Adipose tissue (tissue), 3 donors: ENCODE measurements around the gene ADAMTS9. TPM values are rescaled to one million over a fixed set of nuclear protein-coding genes. Genes with fewer than 3 reads are reported as not detected.

Source experiments
- H3K27ac ChIP-seq: one replicate; pipeline ENCODE4 v1.5.1; 2013; ENCODE audit warnings: low read depth, low read length
- WGBS, 3 donors: extraction: QIAGEN DNeasy Blood & Tissue Kit; methylation state at CpG; one replicate each; pipeline ENCODE4 v1.1.7; 2013; 5-methylcytosine and 5-hydroxymethylcytosine counted together
- polyA plus RNA-seq, 3 donors: library from polyadenylated mRNA; stranded (reverse); fragments of 200-250 nt; gene quantifications; one replicate each; pipeline ENCODE4 v1.2.3, GENCODE V29; 2013
- donor health status: healthy with polysubstance abuse.
- donor health status: Bipolar disorder and iron deficiency.
- donor health status: healthy.

Gene ADAMTS9
- polyA plus RNA-seq, 3 donors: 8.3 to 116 (median 22.7) TPM

DNA sequence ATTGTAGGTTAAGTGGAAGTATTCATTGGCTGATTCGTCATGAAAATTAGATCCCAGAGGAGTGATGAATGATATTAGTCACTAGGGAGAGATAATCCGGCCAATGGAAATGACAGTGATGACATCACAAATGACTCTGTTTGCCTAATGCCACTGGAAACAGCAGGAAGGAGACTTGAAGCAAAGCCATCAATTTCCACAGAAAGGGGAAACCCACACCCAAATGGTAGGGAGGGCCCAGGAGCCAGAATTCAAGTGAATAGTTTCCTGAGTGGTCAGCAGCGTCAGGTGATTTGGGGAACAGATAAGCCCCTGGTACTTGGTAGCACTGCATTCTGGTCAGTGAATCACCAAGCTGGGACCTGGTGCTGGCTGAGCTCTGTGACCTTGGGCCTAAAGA, 3.3 kb upstream of the ADAMTS9 start:
- 31 to 50% (median 37%) methylated on average over 3 of the region's 3 CpGs for WGBS, 3 donors
- H3K27ac ChIP-seq: no peak overlapping the region

DNA sequence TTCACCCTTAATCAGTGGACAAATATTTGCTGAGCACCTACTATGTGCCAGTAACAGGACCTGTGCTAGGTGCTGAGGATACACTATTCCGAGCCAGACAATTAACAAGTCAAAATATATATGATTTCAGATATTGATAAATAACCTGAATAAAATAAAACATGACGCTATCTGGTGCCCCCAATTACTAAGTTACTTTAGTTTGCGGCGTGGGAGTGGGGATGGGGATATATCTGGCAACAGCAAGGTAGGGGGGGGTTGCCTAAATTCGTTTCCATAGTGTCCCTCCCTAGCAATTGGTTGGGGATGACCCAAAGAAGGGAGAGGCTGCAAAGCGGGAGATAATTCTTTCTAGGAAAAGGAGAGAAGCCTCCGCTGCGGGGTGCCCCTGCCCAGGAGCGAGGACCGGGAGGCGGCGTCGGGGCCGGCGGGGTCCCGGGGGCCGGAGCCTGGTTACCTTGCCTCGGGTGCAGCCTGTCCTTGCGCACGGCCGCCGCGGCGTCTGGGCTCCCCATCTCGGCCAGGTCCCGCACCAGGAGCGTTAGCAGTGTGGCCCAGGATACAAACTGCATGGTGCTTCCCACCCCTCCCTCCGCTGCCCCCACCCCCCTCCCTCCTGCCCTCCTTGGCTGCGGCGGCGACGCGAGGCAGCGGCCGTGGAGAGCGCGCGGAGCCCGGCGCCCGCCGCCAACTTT, 567 bp downstream of the ADAMTS9 start:
- WGBS, 3 donors: 1% methylated on average over 33 to 42 of the region's 42 CpGs
- peak overlapping the region; percentile 65 for H3K27ac ChIP-seq

GRCh38 chr3:64686446-64686908, 1.3 kb downstream of the ADAMTS9 start:
- WGBS, 3 donors: 0 to 1% (median 1%) methylated on average over 31 of the region's 31 CpGs
- H3K27ac ChIP-seq: peak overlapping the region; percentile 51

DNA sequence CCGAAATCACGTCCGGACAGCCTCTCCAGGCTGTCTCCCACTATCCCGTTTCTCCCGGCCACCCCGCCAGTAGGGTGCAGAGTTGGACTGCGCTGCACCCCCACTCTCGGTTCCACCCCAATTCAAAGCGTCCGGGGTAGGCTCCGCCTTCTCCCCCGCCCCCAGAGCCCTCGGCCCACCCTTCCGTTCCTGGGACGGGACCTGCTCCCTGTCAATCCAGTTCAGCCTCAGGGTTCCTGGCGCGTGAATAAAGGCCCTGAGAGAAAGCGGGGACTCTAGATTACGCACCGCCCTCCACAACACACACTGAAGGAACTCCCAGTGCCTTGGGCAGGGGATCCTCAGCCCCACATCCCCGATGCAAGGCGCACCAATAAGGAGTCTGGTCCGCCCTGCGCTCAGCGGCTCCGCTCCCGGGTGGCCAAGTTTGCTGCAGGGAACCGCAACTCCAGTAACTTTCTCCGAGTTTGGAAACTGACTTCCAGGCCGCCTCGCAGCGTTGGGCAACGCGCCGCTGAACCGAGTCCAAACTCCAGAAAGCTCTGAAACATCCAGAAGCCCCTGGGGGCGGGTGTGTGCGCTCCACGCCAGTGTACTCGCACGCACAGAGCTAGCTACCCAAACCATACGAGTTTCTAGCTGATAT, 1.9 kb downstream of the ADAMTS9 start:
- WGBS, 3 donors: 0 to 1% (median 1%) methylated on average over 41 to 42 of the region's 42 CpGs

DNA sequence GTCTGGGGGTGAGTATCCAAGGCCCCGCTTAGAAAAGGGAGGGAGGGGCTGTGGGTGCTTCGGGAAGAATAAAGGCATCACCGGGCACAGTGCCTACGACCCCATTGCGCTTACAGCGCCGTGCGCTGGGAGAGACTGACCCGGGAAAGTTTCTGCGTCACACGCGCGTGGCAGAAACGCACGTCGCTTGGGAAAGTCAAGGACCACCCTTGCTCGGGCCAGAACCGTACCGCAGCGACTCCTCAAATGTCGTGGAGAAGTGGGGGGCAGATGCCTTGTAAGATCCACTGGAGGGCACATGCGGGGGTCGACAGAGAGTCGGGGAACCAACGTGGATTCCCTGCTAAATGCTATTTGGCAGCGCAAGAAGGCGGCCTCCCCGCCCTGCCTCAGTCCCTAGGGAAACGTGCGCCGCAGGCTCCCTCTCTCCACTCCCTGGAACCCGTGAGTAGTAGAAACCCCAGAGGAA, 2.4 kb downstream of the ADAMTS9 start:
- WGBS, 3 donors: 1 to 3% (median 3%) methylated on average over 32 of the region's 32 CpGs
- H3K27ac ChIP-seq: no peak overlapping the region

More for the DNA sequence above, 1.9 kb downstream of the ADAMTS9 start:
- peak overlapping the region; percentile 51 for H3K27ac ChIP-seq

GRCh38 chr3:64684715-64685261, 3.0 kb downstream of the ADAMTS9 start:
- 4 to 5% (median 5%) methylated on average over 22 of the region's 22 CpGs for WGBS, 3 donors
- no peak overlapping the region for H3K27ac ChIP-seq

DNA sequence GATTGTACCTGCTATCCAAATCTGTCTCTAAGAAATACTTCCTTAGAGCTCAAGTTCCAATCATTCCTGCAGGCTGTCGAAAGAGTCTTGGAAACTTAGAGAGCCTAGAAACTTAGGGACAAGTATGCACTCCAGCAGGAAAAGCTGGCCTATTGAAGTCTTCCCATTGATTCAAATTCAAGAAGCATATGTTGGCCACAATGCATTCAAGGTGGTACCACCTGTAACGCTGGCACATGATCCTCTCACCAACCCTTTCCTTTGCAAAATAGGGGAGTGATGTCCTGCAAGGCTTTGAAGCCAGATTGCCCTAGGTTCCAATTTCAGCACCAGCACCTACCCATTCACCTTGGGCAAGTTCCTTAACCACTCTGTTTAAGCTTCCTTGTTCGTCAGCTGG, 6.0 kb downstream of the ADAMTS9 start:
- 58 to 69% (median 65%) methylated on average over 3 of the region's 3 CpGs for WGBS, 3 donors
- H3K27ac ChIP-seq: no peak overlapping the region

- no peak overlapping the region for H3K27ac ChIP-seq
- WGBS, 3 donors: 86 to 94% (median 91%) methylated on average over 5 of the region's 5 CpGs
Measured at GRCh38 chr3:64681015-64681414, 6.8 kb downstream of the ADAMTS9 start.

DNA sequence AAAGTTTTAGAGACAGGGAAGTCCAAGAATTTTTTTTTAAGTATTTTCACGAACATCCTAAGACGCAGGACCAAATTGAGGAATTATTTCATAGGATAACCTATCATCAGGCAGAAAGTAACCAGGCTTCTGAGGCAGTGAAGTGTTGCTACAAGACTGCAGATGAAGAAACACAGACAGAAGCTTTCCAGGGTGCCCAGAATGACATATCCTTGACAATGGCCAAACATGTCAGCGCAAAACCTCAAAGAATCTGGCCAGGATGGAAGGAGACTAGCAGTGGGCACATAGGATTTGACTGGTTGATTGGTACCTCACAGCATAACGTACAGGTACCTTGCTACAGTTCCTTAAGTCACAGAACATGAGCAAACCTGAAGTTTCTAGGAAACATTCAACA, 7.5 kb downstream of the ADAMTS9 start:
- H3K27ac ChIP-seq: no peak overlapping the region
- 88 to 93% (median 89%) methylated on average over 4 of the region's 4 CpGs for WGBS, 3 donors

DNA sequence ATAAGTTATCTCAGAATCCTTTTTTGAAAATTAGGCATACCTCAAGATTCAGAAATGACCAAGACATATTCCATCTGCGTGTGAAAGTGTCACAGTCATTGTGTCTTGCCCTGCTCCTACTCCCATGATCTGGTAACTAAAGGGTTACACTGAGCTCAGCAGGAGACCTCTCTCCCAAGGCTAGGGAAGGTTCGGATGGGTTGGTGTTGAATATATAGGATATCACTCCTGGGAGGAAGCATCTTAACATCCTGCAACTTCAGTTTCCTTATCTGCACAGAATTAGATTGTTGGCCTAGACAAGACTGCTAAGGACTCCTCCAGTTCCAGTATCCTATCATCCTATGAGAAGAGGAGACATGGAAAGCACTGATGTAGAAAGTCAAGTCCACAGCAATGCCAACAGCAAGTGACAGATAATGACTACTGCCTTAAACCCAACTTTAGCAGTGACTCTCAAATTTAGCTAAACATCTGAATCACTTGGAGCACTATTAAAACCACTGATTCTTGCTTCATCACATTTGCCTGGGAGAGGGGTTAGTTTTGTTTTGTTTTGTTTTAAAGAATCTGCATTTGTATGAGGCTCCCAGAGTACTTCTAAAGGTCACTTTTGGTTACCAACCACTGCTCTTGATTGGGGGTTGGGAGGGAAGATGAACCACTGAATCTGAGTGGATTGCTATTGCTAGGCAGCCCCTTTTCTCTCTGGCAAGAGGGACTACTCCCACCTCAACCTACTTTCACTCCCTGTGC, 9.7 kb downstream of the ADAMTS9 start:
- H3K27ac ChIP-seq: no peak overlapping the region
- WGBS, 3 donors: 60 to 67% (median 60%) methylated on average over 2 of the region's 2 CpGs

DNA sequence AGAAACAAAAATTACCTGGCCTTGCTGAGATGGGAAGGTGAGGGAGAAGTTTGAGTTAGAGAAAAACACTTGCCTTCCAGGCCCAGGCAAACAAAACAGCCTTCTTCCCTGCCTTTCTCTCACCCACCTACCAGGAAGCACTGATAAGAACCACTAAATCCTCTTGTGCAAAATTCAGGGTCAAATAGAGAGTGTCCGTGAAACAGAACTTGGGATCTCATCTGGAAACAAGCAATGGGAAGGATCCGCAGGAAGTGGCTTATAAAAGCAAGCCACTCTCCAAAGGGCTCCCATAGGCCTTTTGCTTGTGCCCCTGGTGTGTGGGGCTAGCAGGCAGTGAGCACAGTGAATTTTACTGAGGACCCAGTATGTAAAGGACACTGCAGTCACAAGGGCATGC, 11.0 kb downstream of the ADAMTS9 start:
- no peak overlapping the region for H3K27ac ChIP-seq
- WGBS, 3 donors: 60 to 77% (median 68%) methylated on average over 2 of the region's 2 CpGs

- WGBS, 3 donors: 82 to 90% (median 88%) methylated on average over 1 of the region's 1 CpG
- no peak overlapping the region for H3K27ac ChIP-seq
Measured at GRCh38 chr3:64675687-64676247, 12.0 kb downstream of the ADAMTS9 start.

DNA sequence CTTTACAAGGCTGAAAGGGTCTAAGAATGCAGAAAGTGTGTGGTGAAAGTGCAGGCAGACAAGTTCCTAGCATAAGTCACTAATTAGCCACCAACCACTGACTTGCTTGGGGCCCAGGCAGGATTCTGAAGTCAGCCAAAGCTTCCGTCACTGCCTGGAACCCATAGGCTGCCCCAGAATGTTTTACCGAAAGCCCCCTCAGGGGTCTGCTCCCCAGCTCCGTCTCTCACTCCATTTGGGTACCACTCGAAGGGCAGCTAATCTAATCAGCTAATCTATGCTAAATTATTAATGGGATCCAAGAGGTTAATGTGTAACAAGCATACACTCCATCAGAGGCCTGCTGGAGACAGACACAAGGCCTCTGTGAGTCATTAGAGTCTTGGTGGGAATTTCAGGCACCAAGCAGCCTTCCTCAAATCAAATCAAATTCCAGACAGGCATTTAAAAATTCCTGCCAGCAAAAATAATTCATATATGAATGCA, 13.2 kb downstream of the ADAMTS9 start:
- WGBS, 3 donors: 58 to 79% (median 78%) methylated on average over 4 of the region's 4 CpGs
- no peak overlapping the region for H3K27ac ChIP-seq

- H3K27ac ChIP-seq: no peak overlapping the region
Measured at GRCh38 chr3:64673159-64673715, 14.6 kb downstream of the ADAMTS9 start.

GRCh38 chr3:64668582-64669510, 19.0 kb downstream of the ADAMTS9 start:
- H3K27ac ChIP-seq: no peak overlapping the region
- 68 to 78% (median 77%) methylated on average over 10 of the region's 10 CpGs for WGBS, 3 donors

More at GRCh38 chr3:64673159-64673715, 14.6 kb downstream of the ADAMTS9 start:
- WGBS, 3 donors: 85 to 90% (median 87%) methylated on average over 7 of the region's 7 CpGs

GRCh38 chr3:64667887-64668581, 19.8 kb downstream of the ADAMTS9 start:
- WGBS, 3 donors: 65 to 76% (median 65%) methylated on average over 13 of the region's 13 CpGs
- no peak overlapping the region for H3K27ac ChIP-seq
